Activated CD8-positive, alpha-beta memory T cell treated with anti-CD3 and anti-CD28 coated beads, Interleukin-2, amount 10 ng/mL, durations not matched to agents 7 days and 5 days (primary cell): ENCODE measurements around the gene LHCGR. TPM values are rescaled to one million over a fixed set of nuclear protein-coding genes. Genes with fewer than 3 reads are reported as not detected.
"Not testable (repeated sequence)": the region's sequence is repeated elsewhere in the genome, so short reads cannot be mapped to it uniquely, and the experiment has no call there.

Experiments
- ATAC-seq: fragments of 150-1000 bp; cut with Tn5 transposase; one replicate; pipeline ENCODE4 v1.10.0; 2021; ENCODE audit warnings: moderate library complexity
- CTCF ChIA-PET: fragments of 350-600 bp; sonication (Branson Sonifier 250); formaldehyde crosslinking; loops from one replicate; lab custom pipeline; 2021; ENCODE audit warnings: antibody characterized with exemption; lab: Charles Lee
- DNase-seq: peaks from one replicate; pipeline ENCODE4 v3.0.0-alpha.2; 2020
- H3K27ac Mint-ChIP-seq: one replicate; pipeline ENCODE4 v1.8.0; 2021; ENCODE audit warnings: mild to moderate bottlenecking, mixed read lengths
- H3K27me3 Mint-ChIP-seq: one replicate; pipeline ENCODE4 v1.8.0; 2021; ENCODE audit warnings: mixed read lengths
- H3K36me3 Mint-ChIP-seq: one replicate; pipeline ENCODE4 v1.8.0; 2021; ENCODE audit warnings: mild to moderate bottlenecking, mixed read lengths
- H3K4me1 Mint-ChIP-seq: one replicate; pipeline ENCODE4 v1.8.0; 2021; ENCODE audit warnings: mixed read lengths
- H3K4me3 Mint-ChIP-seq: one replicate; pipeline ENCODE4 v1.8.0; 2021; ENCODE audit warnings: mild to moderate bottlenecking, moderate library complexity, mixed read lengths
- H3K9me3 Mint-ChIP-seq: one replicate; pipeline ENCODE4 v1.8.0; 2022; ENCODE audit warnings: low read depth, mixed read lengths
- total RNA-seq, 2 experiments: library from RNA; stranded (reverse); gene quantifications; one replicate each; pipeline ENCODE4 v1.2.3, GENCODE V29; 2021

LHCGR gene
- total RNA-seq, 2 experiments from 2014 or later = not detected

GRCh38 chr2:48760826-48761225, 5.3 kb upstream of the LHCGR start:
- H3K4me3 Mint-ChIP-seq = no peak overlapping the region
- CTCF ChIA-PET = no interaction called here

GRCh38 chr2:48759682-48760081, 4.2 kb upstream of the LHCGR start:
- H3K27me3 Mint-ChIP-seq = peaks cover 21% of the 10 kb centered on the region
- DNase-seq (no peak), ATAC-seq (no peak)
- no peak overlapping the region for H3K4me3 Mint-ChIP-seq
- no peaks in the 10 kb centered on the region for H3K9me3 Mint-ChIP-seq
- CTCF ChIA-PET = interaction anchor here (1.0 kb wide), 1 partner anchor 18 kb away, joined by 3 read pairs; no protein-coding TSS in a partner anchor
- no peak overlapping the region for H3K27ac Mint-ChIP-seq
- H3K36me3 Mint-ChIP-seq = no peaks in the 10 kb centered on the region
- no peaks in the 10 kb centered on the region for H3K4me1 Mint-ChIP-seq

More at GRCh38 chr2:48760826-48761225, 5.3 kb upstream of the LHCGR start:
- H3K36me3 Mint-ChIP-seq = no peaks in the 10 kb centered on the region
- no peak for ATAC-seq
- H3K4me1 Mint-ChIP-seq = no peaks in the 10 kb centered on the region
- DNase-seq = no peak
- peaks cover 13% of the 10 kb centered on the region for H3K27me3 Mint-ChIP-seq
- no peaks in the 10 kb centered on the region for H3K9me3 Mint-ChIP-seq
- no peak overlapping the region for H3K27ac Mint-ChIP-seq

GRCh38 chr2:48756289-48756688, 765 bp upstream of the LHCGR start:
- ATAC-seq (no peak), DNase-seq (no peak)
- H3K27ac Mint-ChIP-seq = no peak overlapping the region
- H3K4me3 Mint-ChIP-seq = no peak overlapping the region
- no peaks in the 10 kb centered on the region for H3K9me3 Mint-ChIP-seq
- H3K4me1 Mint-ChIP-seq = peaks cover 3% of the 10 kb centered on the region
- CTCF ChIA-PET = no interaction called here
- peaks cover 30% of the 10 kb centered on the region for H3K27me3 Mint-ChIP-seq
- H3K36me3 Mint-ChIP-seq = no peaks in the 10 kb centered on the region

- H3K27me3 Mint-ChIP-seq = peaks cover 30% of the 10 kb centered on the region
- no peak overlapping the region for H3K27ac Mint-ChIP-seq
- peaks cover 3% of the 10 kb centered on the region for H3K4me1 Mint-ChIP-seq
- no peak for DNase-seq
- ATAC-seq = no peak
- CTCF ChIA-PET = no interaction called here
- H3K36me3 Mint-ChIP-seq = no peaks in the 10 kb centered on the region
- H3K9me3 Mint-ChIP-seq = no peaks in the 10 kb centered on the region
- H3K4me3 Mint-ChIP-seq = no peak overlapping the region
Observed at GRCh38 chr2:48754874-48755273, 650 bp downstream of the LHCGR start.

- Mint-ChIP-seq H3K36me3 (no peaks in the 10 kb centered on the region), H3K4me1 (peaks cover 3% of the 10 kb centered on the region), H3K27me3 (peaks cover 30% of the 10 kb centered on the region), H3K9me3 (no peaks in the 10 kb centered on the region), H3K4me3 (no peak overlapping the region), H3K27ac (no peak overlapping the region)
- ATAC-seq = no peak
- no peak for DNase-seq
- CTCF ChIA-PET = no interaction called here
Observed at GRCh38 chr2:48753228-48753627, 2.3 kb downstream of the LHCGR start.

GRCh38 chr2:48750128-48750739, 5.3 kb downstream of the LHCGR start:
- H3K9me3 Mint-ChIP-seq = no peaks in the 10 kb centered on the region
- CTCF ChIA-PET = no interaction called here
- H3K36me3 Mint-ChIP-seq = no peaks in the 10 kb centered on the region
- ATAC-seq = no peak
- no peak overlapping the region for H3K27ac Mint-ChIP-seq
- peaks cover 14% of the 10 kb centered on the region for H3K27me3 Mint-ChIP-seq
- peaks cover 3% of the 10 kb centered on the region for H3K4me1 Mint-ChIP-seq
- no peak for DNase-seq
- no peak overlapping the region for H3K4me3 Mint-ChIP-seq

- H3K36me3 Mint-ChIP-seq = no peaks in the 10 kb centered on the region
- CTCF ChIA-PET = no interaction called here
- H3K27ac Mint-ChIP-seq = no peak overlapping the region
- ATAC-seq (no peak), DNase-seq (no peak)
- peaks cover 3% of the 10 kb centered on the region for H3K4me1 Mint-ChIP-seq
- no peak overlapping the region for H3K4me3 Mint-ChIP-seq
- H3K9me3 Mint-ChIP-seq = no peaks in the 10 kb centered on the region
- H3K27me3 Mint-ChIP-seq = peaks cover 7% of the 10 kb centered on the region
Observed at GRCh38 chr2:48749291-48750127, 6.0 kb downstream of the LHCGR start.

GRCh38 chr2:48747319-48747718, 8.2 kb downstream of the LHCGR start:
- H3K4me3 Mint-ChIP-seq = no peak overlapping the region
- H3K4me1 Mint-ChIP-seq = peaks cover 1% of the 10 kb centered on the region
- CTCF ChIA-PET = no interaction called here
- no peak for ATAC-seq
- no peaks in the 10 kb centered on the region for H3K36me3 Mint-ChIP-seq
- no peak overlapping the region for H3K27ac Mint-ChIP-seq
- no peaks in the 10 kb centered on the region for H3K27me3 Mint-ChIP-seq
- no peak for DNase-seq
- no peaks in the 10 kb centered on the region for H3K9me3 Mint-ChIP-seq

- DNase-seq, H3K4me1 Mint-ChIP-seq, H3K27ac Mint-ChIP-seq, H3K27me3 Mint-ChIP-seq, H3K4me3 Mint-ChIP-seq, H3K9me3 Mint-ChIP-seq, ATAC-seq, CTCF ChIA-PET, H3K36me3 Mint-ChIP-seq: not testable (repeated sequence)
Observed at GRCh38 chr2:48739236-48739635, 16.3 kb downstream of the LHCGR start.

GRCh38 chr2:48738806-48739205, 16.7 kb downstream of the LHCGR start:
- CTCF ChIA-PET = no interaction called here
- Mint-ChIP-seq H3K36me3 (no peaks in the 10 kb centered on the region), H3K9me3 (peaks cover 2% of the 10 kb centered on the region), H3K4me1 (no peaks in the 10 kb centered on the region), H3K27ac (no peak overlapping the region), H3K27me3 (no peaks in the 10 kb centered on the region), H3K4me3 (no peak overlapping the region)
- DNase-seq (no peak), ATAC-seq (no peak)

GRCh38 chr2:48736251-48736650, 19.3 kb downstream of the LHCGR start:
- no peak overlapping the region for H3K4me3 Mint-ChIP-seq
- no peak for DNase-seq
- no peaks in the 10 kb centered on the region for H3K36me3 Mint-ChIP-seq
- H3K27ac Mint-ChIP-seq = no peak overlapping the region
- CTCF ChIA-PET = no interaction called here
- no peaks in the 10 kb centered on the region for H3K4me1 Mint-ChIP-seq
- no peak for ATAC-seq
- no peaks in the 10 kb centered on the region for H3K27me3 Mint-ChIP-seq
- peaks cover 2% of the 10 kb centered on the region for H3K9me3 Mint-ChIP-seq

- no peak for DNase-seq
- H3K4me1 Mint-ChIP-seq = no peaks in the 10 kb centered on the region
- H3K9me3 Mint-ChIP-seq = peaks cover 2% of the 10 kb centered on the region
- CTCF ChIA-PET = no interaction called here
- no peaks in the 10 kb centered on the region for H3K36me3 Mint-ChIP-seq
- ATAC-seq = no peak
- H3K27ac Mint-ChIP-seq = no peak overlapping the region
- no peaks in the 10 kb centered on the region for H3K27me3 Mint-ChIP-seq
- no peak overlapping the region for H3K4me3 Mint-ChIP-seq
Observed at GRCh38 chr2:48734576-48735303, 20.8 kb downstream of the LHCGR start.

GRCh38 chr2:48733067-48733503, 22.4 kb downstream of the LHCGR start:
- Mint-ChIP-seq H3K27me3 (peaks cover 2% of the 10 kb centered on the region), H3K36me3 (no peaks in the 10 kb centered on the region), H3K27ac (no peak overlapping the region), H3K9me3 (no peaks in the 10 kb centered on the region), H3K4me1 (no peaks in the 10 kb centered on the region), H3K4me3 (no peak overlapping the region)
- CTCF ChIA-PET = no interaction called here
- DNase-seq (no peak), ATAC-seq (no peak)
